IMR-90 (cell line): ENCODE data around the gene VPS37C. TPM values are rescaled to one million over a fixed set of nuclear protein-coding genes. Genes with fewer than 3 reads are reported as not detected.

Source experiments
- ATAC-seq: fragments of 200-7000 bp; cut with Tn5 transposase; 2 replicates; pipeline ENCODE4 v1.9.1; 2020; ENCODE audit warnings: low read depth, mild to moderate bottlenecking, moderate library complexity
- BruUV-seq: library from RNA; stranded (reverse); fragments of 400-500 nt; replicated peaks from 2 replicates; lab custom pipeline; 2021; lab: Mats Ljungman, UMichigan
- CTCF ChIA-PET: fragments of 300-600 bp; formaldehyde crosslinking; extraction: SDS; loops from one replicate; lab custom pipeline; 2021; ENCODE audit warnings: antibody characterized with exemption; lab: Yijun Ruan, JAX
- POLR2A ChIA-PET: fragments of 300-600 bp; sonication (Branson Sonifier 250); formaldehyde crosslinking; loops from one replicate; lab custom pipeline; 2022; ENCODE audit warnings: antibody characterized with exemption; ENCODE audit not compliant: unreplicated experiment; lab: Charles Lee
- DNase-seq: peaks from one replicate; pipeline ENCODE4 v3.0.0; 2013
- H2AFZ ChIP-seq: replicated peaks from 2 replicates; pipeline ENCODE3; 2013; ENCODE audit warnings: low read length, mild to moderate bottlenecking; ENCODE audit not compliant: poor library complexity
- H2AK5ac ChIP-seq: 2 replicates; pipeline ENCODE4 v1.6.1; 2013; ENCODE audit warnings: low read depth, low read length, inconsistent platforms
- H2AK9ac ChIP-seq: replicated peaks from 2 replicates; pipeline ENCODE3; 2013; ENCODE audit warnings: mild to moderate bottlenecking, low read depth, low read length, moderate library complexity; ENCODE audit not compliant: poor library complexity
- H2BK120ac ChIP-seq: 2 replicates; pipeline ENCODE4 v1.6.1; 2013; ENCODE audit warnings: low read depth, low read length, inconsistent platforms
- H2BK15ac ChIP-seq: 3 replicates; pipeline ENCODE4 v1.6.1; 2013; ENCODE audit warnings: low read depth, low read length, inconsistent platforms
- H2BK20ac ChIP-seq: 2 replicates; pipeline ENCODE4 v1.6.1; 2013; ENCODE audit warnings: low read depth, mild to moderate bottlenecking, inconsistent platforms, low read length, moderate library complexity
- H2BK5ac ChIP-seq: 2 replicates; pipeline ENCODE4 v1.6.1; 2013; ENCODE audit warnings: mild to moderate bottlenecking, low read depth, low read length, inconsistent platforms; ENCODE audit not compliant: poor library complexity, severe bottlenecking
- H3K14ac ChIP-seq: replicated peaks from 2 replicates; pipeline ENCODE4 v1.6.1; 2013; ENCODE audit warnings: low read depth, low read length, inconsistent platforms
- H3K18ac ChIP-seq: 2 replicates; pipeline ENCODE4 v1.6.1; 2013; ENCODE audit warnings: low read depth, low read length, control low read depth
- H3K23ac ChIP-seq: 2 replicates; pipeline ENCODE4 v1.6.1; 2013; ENCODE audit warnings: low read depth, low read length, inconsistent platforms
- H3K27ac ChIP-seq: 2 replicates; pipeline ENCODE4 v1.5.1; 2013; ENCODE audit warnings: mild to moderate bottlenecking, control low read depth, low read length; ENCODE audit not compliant: insufficient read depth
- H3K27me3 ChIP-seq: 2 replicates; pipeline ENCODE4 v1.6.1; 2013; ENCODE audit warnings: low read length; ENCODE audit not compliant: control insufficient read depth, insufficient read depth
- H3K36me3 ChIP-seq: 2 replicates; pipeline ENCODE4 v1.6.1; 2013; ENCODE audit warnings: low read length, mixed read lengths; ENCODE audit not compliant: control insufficient read depth, insufficient read depth
- H3K4ac ChIP-seq: 2 replicates; pipeline ENCODE4 v1.6.1; 2013; ENCODE audit warnings: low read depth, low read length, inconsistent platforms
- H3K4me1 ChIP-seq: 2 replicates; pipeline ENCODE4 v1.6.1; 2013; ENCODE audit warnings: low read length, mixed read lengths; ENCODE audit not compliant: control insufficient read depth, insufficient read depth
- H3K4me2 ChIP-seq: 2 replicates; pipeline ENCODE4 v1.6.1; 2013; ENCODE audit warnings: low read depth, mild to moderate bottlenecking, control low read depth, low read length, moderate library complexity
- H3K4me3 ChIP-seq: 2 replicates; pipeline ENCODE4 v1.5.1; 2013; ENCODE audit warnings: low read depth, mild to moderate bottlenecking, control low read depth, low read length, moderate library complexity; ENCODE audit not compliant: insufficient read depth
- H3K56ac ChIP-seq: 2 replicates; pipeline ENCODE4 v1.6.1; 2013; ENCODE audit warnings: low read length, inconsistent platforms; ENCODE audit not compliant: insufficient read depth; ENCODE audit errors: extremely low read depth
- H3K79me1 ChIP-seq, 2 experiments: 2 replicates each; pipeline ENCODE4 v1.6.1; 2013; ENCODE audit warnings: low read length in 2 of 2, inconsistent platforms in 1 of 2, low read depth in 1 of 2
- H3K9ac ChIP-seq: 2 replicates; pipeline ENCODE4 v1.6.1; 2013; ENCODE audit warnings: low read depth, low read length, control low read depth
- H3K9me1 ChIP-seq: 2 replicates; pipeline ENCODE4 v1.6.1; 2013; ENCODE audit warnings: low read length, inconsistent platforms; ENCODE audit not compliant: insufficient read depth
- H3K9me3 ChIP-seq: 2 replicates; pipeline ENCODE4 v1.6.1; 2013; ENCODE audit warnings: low read length; ENCODE audit not compliant: control insufficient read depth, insufficient read depth
- H4K20me1 ChIP-seq: 2 replicates; pipeline ENCODE4 v1.6.1; 2013; ENCODE audit warnings: low read length, inconsistent platforms; ENCODE audit not compliant: insufficient read depth
- H4K5ac ChIP-seq: 2 replicates; pipeline ENCODE4 v1.6.1; 2013; ENCODE audit warnings: mild to moderate bottlenecking, low read depth, low read length, control low read depth
- H4K8ac ChIP-seq, 2 experiments: 2 replicates each; pipeline ENCODE4 v1.6.1; 2013; ENCODE audit warnings: low read depth in 2 of 2, low read length in 2 of 2, control low read depth in 1 of 2, inconsistent platforms in 1 of 2
- H4K91ac ChIP-seq: 2 replicates; pipeline ENCODE4 v1.6.1; 2013; ENCODE audit warnings: low read depth, low read length, inconsistent platforms; ENCODE audit not compliant: insufficient read depth
- BHLHE40 ChIP-seq: fragments of 150-350 bp; IDR thresholded peaks from 2 replicates; pipeline ENCODE4 v1.6.1; 2016; ENCODE audit warnings: mild to moderate bottlenecking, low read depth, low read length
- CHD1 ChIP-seq: IDR thresholded peaks from 2 replicates; pipeline ENCODE4 v1.6.1; 2012; ENCODE audit warnings: low read depth, low read length, improper control_type of control experiment
- MAZ ChIP-seq: IDR thresholded peaks from 2 replicates; pipeline ENCODE4 v1.6.1; 2012; ENCODE audit warnings: low read depth, mild to moderate bottlenecking, low read length, improper control_type of control experiment, moderate library complexity, borderline replicate concordance
- POLR2A ChIP-seq: IDR thresholded peaks from 2 replicates; pipeline ENCODE4 v1.6.1; 2012; ENCODE audit warnings: mild to moderate bottlenecking, low read depth, low read length
- RCOR1 ChIP-seq: IDR thresholded peaks from 2 replicates; pipeline ENCODE4 v1.6.1; 2012; ENCODE audit warnings: mild to moderate bottlenecking, low read length, improper control_type of control experiment; ENCODE audit not compliant: insufficient replicate concordance
- RFX5 ChIP-seq: IDR thresholded peaks from 2 replicates; pipeline ENCODE4 v1.8.0; 2012; ENCODE audit warnings: low read depth, mild to moderate bottlenecking, low read length, moderate library complexity
- WGBS, 2 experiments: methylation state at CpG; one replicate each; pipeline versions ENCODE4 v1.1.5 to v1.1.7; 2013; ENCODE audit warnings: missing lambda C conversion rate in 2 of 2; ENCODE audit not compliant: insufficient read length in 1 of 2; ENCODE audit errors: extremely low coverage in 2 of 2; 5-methylcytosine and 5-hydroxymethylcytosine counted together
- dilution Hi-C: fragments of 300-500 bp; cut with HindIII; formaldehyde crosslinking; loops from one replicate; pipeline ENCODE4 v1.14.3; 2018; ENCODE audit warnings: low sequenced_read_pairs; ENCODE audit not compliant: unreplicated experiment
- in situ Hi-C: fragments of 300-500 bp; cut with MboI; formaldehyde crosslinking; loops from 3 replicates; pipeline ENCODE4 v1.14.3; 2019; ENCODE audit warnings: low sequenced_read_pairs, inconsistent platforms, mixed read lengths
- intact Hi-C: fragments of 100-400 bp; cut with micrococcal nuclease; formaldehyde crosslinking; loops from 2 replicates; pipeline ENCODE4 v1.10.0; 2022
- polyA plus RNA-seq, 3 experiments: library from polyadenylated mRNA; depleted of rRNA; stranded (reverse); fragments of >200 nt; gene quantifications; 2 replicates each; pipeline ENCODE4 v1.2.3, GENCODE V29; 2012; ENCODE audit warnings: low replicate concordance in 1 of 3
- total RNA-seq: library from RNA; depleted of rRNA; stranded (reverse); fragments of >200 nt; gene quantifications from 2 replicates; pipeline ENCODE4 v1.2.3, GENCODE V29; 2012
- TF ChIP-seq, protein P1 (sequence below): conservative IDR thresholded peaks from 2 replicates; pipeline ENCODE4 v1.5.1; 2012; ENCODE audit warnings: mild to moderate bottlenecking, low read depth, low read length, improper control_type of control experiment

Gene VPS37C
- total and polyA plus RNA-seq, 2 of the 4 experiments (the other 2 are of a cell fraction) = 3.2 to 13.2 TPM

DNA sequence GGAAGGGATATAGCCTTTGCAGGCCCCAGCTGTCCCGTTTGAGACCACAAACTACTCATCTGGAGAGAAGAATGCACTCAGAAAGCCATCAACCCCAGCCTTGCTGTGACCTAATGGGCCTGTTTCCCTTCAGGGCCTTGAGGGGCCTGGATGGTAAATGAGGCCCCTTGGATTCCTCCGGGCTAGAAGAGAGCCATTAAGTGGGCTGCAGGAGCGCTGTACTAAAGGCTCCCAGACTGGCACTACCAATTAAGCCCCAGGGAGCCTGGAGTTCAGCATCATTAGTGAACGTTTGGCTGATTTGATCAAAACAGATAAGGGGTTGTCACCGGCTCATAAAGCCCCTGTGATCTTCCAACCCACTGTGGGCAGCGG lies 35.9 kb downstream of the VPS37C start:
- Histone ChIP-seq H3K4me1 (peaks cover 8% of the 10 kb centered on the region), H2AK9ac (no peak overlapping the region), H3K9me3 (no peaks in the 10 kb centered on the region), H3K9ac (no peak overlapping the region), H3K27ac (no peak overlapping the region), H3K4me3 (no peak overlapping the region), H2BK5ac (no peak overlapping the region), H2BK20ac (no peak overlapping the region), H3K18ac (no peak overlapping the region), H3K79me1 (peaks cover 3 to 10% of the 10 kb centered on the region in 2 experiments; a peak in 1 of 4 replicates), H3K4ac (no peak overlapping the region), H2BK15ac (no peak overlapping the region), H2AFZ (no peak overlapping the region), H3K9me1 (peaks cover 11% of the 10 kb centered on the region; the same call in 1 of the 2 replicates), H2AK5ac (no peak overlapping the region), H4K20me1 (peaks cover 16% of the 10 kb centered on the region), H4K5ac (no peak overlapping the region), H4K91ac (no peak overlapping the region), H4K8ac (no peak overlapping the region), H3K36me3 (no peaks in the 10 kb centered on the region), H3K23ac (no peak overlapping the region), H2BK120ac (no peak overlapping the region), H3K27me3 (peaks cover 11% of the 10 kb centered on the region; the same call in 1 of the 2 replicates), H3K14ac (no peak overlapping the region), H3K56ac (no peak overlapping the region), H3K4me2 (no peak overlapping the region)
- 48% methylated on average over 2 of the region's 6 CpGs; no CpG with 5 or more reads in 1 of the 2 experiments for WGBS, 2 experiments
- ATAC-seq = no peak
- DNase-seq = no peak
- intact Hi-C loops = no loop called here
- TF ChIP-seq, protein P1, sequence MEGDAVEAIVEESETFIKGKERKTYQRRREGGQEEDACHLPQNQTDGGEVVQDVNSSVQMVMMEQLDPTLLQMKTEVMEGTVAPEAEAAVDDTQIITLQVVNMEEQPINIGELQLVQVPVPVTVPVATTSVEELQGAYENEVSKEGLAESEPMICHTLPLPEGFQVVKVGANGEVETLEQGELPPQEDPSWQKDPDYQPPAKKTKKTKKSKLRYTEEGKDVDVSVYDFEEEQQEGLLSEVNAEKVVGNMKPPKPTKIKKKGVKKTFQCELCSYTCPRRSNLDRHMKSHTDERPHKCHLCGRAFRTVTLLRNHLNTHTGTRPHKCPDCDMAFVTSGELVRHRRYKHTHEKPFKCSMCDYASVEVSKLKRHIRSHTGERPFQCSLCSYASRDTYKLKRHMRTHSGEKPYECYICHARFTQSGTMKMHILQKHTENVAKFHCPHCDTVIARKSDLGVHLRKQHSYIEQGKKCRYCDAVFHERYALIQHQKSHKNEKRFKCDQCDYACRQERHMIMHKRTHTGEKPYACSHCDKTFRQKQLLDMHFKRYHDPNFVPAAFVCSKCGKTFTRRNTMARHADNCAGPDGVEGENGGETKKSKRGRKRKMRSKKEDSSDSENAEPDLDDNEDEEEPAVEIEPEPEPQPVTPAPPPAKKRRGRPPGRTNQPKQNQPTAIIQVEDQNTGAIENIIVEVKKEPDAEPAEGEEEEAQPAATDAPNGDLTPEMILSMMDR = no peak
- no peak for TF ChIP-seq MAZ
- TF ChIP-seq RFX5 = no peak
- no peak for TF ChIP-seq CHD1
- TF ChIP-seq BHLHE40 = no peak
- no peak for TF ChIP-seq POLR2A
- no peak for TF ChIP-seq RCOR1
- POLR2A ChIA-PET = no interaction called here
- no TSS peak for BruUV-seq
- in situ Hi-C loops = loop anchor here (5.0 kb wide), 1 partner anchor 62 kb away; no protein-coding TSS in a partner anchor
- CTCF ChIA-PET = no interaction called here
- dilution Hi-C loops = no loop called here
